Chondrocyte (in vitro differentiated cells): ENCODE measurements around the gene ITGB1BP1. TPM values are rescaled to one million over a fixed set of nuclear protein-coding genes. Genes with fewer than 3 reads are reported as not detected.

Experiments used
- DNase-seq: peaks from one replicate; pipeline ENCODE4 v3.0.0; 2021; ENCODE audit warnings: mixed read lengths, low spot score
- H3K27ac Mint-ChIP-seq: one replicate; pipeline ENCODE4 v1.8.0; 2021; ENCODE audit warnings: mild to moderate bottlenecking, moderate library complexity, mixed read lengths; ENCODE audit not compliant: unreplicated experiment
- H3K27me3 Mint-ChIP-seq: 2 replicates; pipeline ENCODE4 v1.8.0; 2021; ENCODE audit warnings: low read depth, mixed read lengths
- H3K36me3 Mint-ChIP-seq: 2 replicates; pipeline ENCODE4 v1.8.0; 2021; ENCODE audit warnings: low read depth, mixed read lengths
- H3K4me1 Mint-ChIP-seq: 2 replicates; pipeline ENCODE4 v1.8.0; 2021; ENCODE audit warnings: low read depth, mild to moderate bottlenecking, mixed read lengths
- H3K4me3 Mint-ChIP-seq: one replicate; pipeline ENCODE4 v1.8.0; 2021; ENCODE audit warnings: mild to moderate bottlenecking, moderate library complexity, mixed read lengths; ENCODE audit not compliant: unreplicated experiment
- H3K9me3 Mint-ChIP-seq: 2 replicates; pipeline ENCODE4 v1.8.0; 2021; ENCODE audit warnings: low read depth, mixed read lengths
- CTCF ChIP-seq: fragments of 200-600 bp; sonication (generic); IDR thresholded peaks from 2 replicates; pipeline ENCODE4 v1.5.0; 2021; ENCODE audit warnings: antibody characterized with exemption, mild to moderate bottlenecking, moderate library complexity
- total RNA-seq: library from RNA; stranded (reverse); gene quantifications from 3 replicates; pipeline ENCODE4 v1.2.1, GENCODE V29; 2021

The ITGB1BP1 gene
- total RNA-seq, 1 donor from 2014 or later: 117 TPM

DNA sequence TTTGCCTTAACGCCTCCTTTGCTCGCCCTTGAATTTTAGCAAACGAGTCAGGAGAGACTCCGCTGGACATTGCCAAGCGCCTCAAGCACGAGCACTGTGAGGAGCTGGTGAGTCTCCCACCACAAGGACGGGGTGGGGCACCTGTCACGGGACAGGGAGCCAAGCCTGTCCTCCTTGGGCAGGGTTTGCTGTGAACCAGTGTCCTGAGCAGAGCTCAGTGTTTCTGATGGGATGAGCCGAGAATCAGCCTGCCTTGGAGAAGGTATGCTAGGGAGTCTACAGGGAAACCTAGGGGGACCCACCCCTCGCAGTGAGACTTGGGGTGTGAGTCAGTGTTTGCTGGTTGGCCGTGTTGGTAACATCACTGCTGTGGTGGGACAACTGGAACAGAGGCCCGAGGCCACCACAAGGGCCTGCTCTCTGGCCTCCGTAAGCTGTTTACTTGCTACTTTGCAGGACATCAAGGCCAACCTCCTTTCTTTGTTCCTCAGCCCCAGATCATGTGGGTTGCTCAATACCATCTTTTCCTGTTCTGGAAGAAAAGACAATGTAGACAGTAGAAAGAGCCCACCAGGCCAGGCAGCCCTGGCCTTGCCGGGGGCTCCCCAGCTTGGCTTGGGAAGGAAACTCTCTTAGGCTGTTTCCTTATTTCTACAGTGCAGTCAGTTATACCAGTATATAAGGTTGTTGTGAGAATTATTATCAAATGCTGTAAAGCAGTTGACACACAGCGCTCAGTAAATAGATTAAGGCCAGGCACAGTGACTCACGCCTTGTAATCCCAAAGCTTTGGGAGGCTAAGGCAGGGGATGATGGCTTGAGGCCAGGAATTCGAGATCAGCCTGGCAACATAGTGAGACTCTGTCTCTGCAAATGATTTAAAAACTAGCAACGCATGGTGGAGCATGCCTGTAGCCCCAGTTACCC is 42.4 kb downstream of the ITGB1BP1 start:
- TF ChIP-seq CTCF: no peak
- DNase-seq: no peak
- no peaks in the 10 kb centered on the region for H3K27me3 Mint-ChIP-seq
- H3K9me3 Mint-ChIP-seq: no peaks in the 10 kb centered on the region
- H3K27ac Mint-ChIP-seq: peak overlapping the region; percentile 78
- no peak overlapping the region for H3K4me3 Mint-ChIP-seq
- H3K4me1 Mint-ChIP-seq: peaks cover 44% of the 10 kb centered on the region
- H3K36me3 Mint-ChIP-seq: peaks cover 31% of the 10 kb centered on the region

- H3K27me3 Mint-ChIP-seq: no peaks in the 10 kb centered on the region
- no peak overlapping the region for H3K4me3 Mint-ChIP-seq
- no peak for DNase-seq
- H3K9me3 Mint-ChIP-seq: no peaks in the 10 kb centered on the region
- H3K4me1 Mint-ChIP-seq: peaks cover 40% of the 10 kb centered on the region
- peaks cover 33% of the 10 kb centered on the region for H3K36me3 Mint-ChIP-seq
- H3K27ac Mint-ChIP-seq: peak overlapping the region; percentile 93
- TF ChIP-seq CTCF: no peak
Measured at GRCh38 chr2:9379391-9379755, 44.0 kb downstream of the ITGB1BP1 start.

GRCh38 chr2:9378433-9379390 is 44.6 kb downstream of the ITGB1BP1 start:
- Mint-ChIP-seq H3K27ac (peak overlapping the region; percentile 93), H3K9me3 (no peaks in the 10 kb centered on the region), H3K36me3 (peaks cover 35% of the 10 kb centered on the region), H3K4me3 (peak overlapping the region; percentile 22), H3K27me3 (no peaks in the 10 kb centered on the region), H3K4me1 (peaks cover 40% of the 10 kb centered on the region)
- TF ChIP-seq CTCF: no peak
- no peak for DNase-seq

DNA sequence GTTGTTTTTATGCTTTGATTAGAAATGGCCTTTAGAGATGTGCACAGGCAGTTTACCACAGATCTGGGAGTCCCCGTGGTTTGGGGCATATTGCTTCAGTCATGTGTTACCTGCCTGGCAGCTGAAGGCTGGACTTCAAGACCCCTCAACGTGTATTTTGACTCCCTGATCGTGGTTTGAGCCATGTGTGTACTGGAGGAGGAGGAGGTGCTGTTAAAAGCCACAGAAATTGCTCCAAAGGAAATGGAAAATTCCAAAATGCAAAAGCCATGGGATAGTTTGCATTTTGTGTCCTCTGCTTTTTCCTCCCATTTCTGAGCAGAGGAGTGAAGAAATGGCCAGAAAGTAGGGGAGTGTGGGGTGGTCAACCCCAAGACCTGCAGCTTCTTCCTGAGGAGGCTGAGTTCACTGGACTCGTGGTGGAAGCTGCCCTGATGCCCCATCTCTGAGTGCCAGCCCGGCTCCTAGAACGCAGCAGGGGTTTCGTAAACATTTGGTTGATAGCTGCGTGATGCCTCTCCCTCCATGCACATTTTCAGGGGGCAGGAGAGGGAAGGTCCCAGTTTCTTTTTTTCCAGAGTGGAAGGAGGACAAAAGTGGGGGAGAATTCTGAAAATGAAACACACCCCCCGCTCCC is 45.7 kb downstream of the ITGB1BP1 start:
- Mint-ChIP-seq H3K9me3 (no peaks in the 10 kb centered on the region), H3K4me1 (peaks cover 40% of the 10 kb centered on the region), H3K4me3 (no peak overlapping the region), H3K36me3 (peaks cover 27% of the 10 kb centered on the region), H3K27ac (peak overlapping the region; percentile 87), H3K27me3 (no peaks in the 10 kb centered on the region)
- DNase-seq: no peak
- no peak for TF ChIP-seq CTCF
